Loucy (cell line): ENCODE measurements around the gene SCN11A.

Experiments used
- CTCF ChIP-seq: fragments of 200-600 bp; sonication (generic); conservative IDR thresholded peaks from 2 replicates; pipeline ENCODE4 v1.5.1; 2014; ENCODE audit warnings: mild to moderate bottlenecking, antibody characterized with exemption, low read length
- EZH2phosphoT487 ChIP-seq: fragments of 200-600 bp; IDR thresholded peaks from 2 replicates; pipeline ENCODE4 v1.6.1; 2018; ENCODE audit warnings: antibody characterized with exemption, mild to moderate bottlenecking, moderate library complexity, borderline replicate concordance

GRCh38 chr3:39099242-39099641 is 47.5 kb upstream of the SCN11A start:
- TF ChIP-seq CTCF, result no peak
- no peak for TF ChIP-seq EZH2phosphoT487
